ENCODE measurements around the gene PYCR2.
"Not testable (repeated sequence)": the region's sequence is repeated elsewhere in the genome, so short reads cannot be mapped to it uniquely, and the experiment has no call there.

The PYCR2 gene

DNA sequence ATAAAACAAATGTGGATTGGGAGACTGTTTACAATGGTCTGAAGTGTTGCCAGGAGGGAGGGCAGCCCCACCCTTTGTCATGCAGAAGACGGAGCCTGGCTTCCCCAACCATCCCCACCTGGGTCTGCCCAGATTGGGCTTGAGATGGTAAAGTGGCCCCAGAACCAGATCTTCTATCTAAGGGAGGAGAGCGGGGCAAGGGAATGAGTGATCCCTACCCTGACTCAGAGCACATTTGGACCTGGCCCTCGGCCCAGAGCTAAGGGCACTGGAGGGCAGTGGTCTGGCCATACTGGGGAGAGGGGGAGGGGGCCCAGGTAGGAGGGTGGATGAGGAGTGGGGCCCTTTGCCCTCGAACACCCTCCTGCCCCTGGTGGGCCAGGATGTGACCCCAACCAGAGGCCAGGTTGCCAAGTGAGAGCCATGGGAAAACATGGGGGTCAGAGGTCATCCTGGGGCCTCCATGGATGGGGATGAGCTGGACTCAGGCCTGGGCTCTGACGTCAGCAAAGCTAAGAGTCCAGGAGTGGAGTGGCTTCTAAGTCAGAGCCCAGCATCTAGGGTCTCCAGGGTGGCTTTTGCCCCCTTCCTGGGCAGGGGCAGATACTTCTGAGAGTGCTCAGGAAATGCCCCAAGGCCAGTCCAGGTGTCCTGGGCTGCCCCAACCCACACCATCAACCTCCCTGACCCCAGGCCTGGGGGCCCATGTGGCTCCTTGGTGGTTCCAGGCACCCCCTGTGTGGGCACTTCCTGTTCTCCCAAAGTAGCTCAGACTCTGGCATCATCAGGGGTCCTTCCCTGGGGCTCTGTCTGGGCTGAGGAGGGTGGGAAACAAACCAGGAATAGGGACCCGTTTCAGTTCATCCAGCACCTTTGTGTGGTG lies 33.5 kb downstream of the PYCR2 start:
- H3K4me3 ChIP-seq (ENCODE audit: control insufficient read depth, low read depth, low read length), result no peak overlapping the region
- TF ChIP-seq, protein P1, sequence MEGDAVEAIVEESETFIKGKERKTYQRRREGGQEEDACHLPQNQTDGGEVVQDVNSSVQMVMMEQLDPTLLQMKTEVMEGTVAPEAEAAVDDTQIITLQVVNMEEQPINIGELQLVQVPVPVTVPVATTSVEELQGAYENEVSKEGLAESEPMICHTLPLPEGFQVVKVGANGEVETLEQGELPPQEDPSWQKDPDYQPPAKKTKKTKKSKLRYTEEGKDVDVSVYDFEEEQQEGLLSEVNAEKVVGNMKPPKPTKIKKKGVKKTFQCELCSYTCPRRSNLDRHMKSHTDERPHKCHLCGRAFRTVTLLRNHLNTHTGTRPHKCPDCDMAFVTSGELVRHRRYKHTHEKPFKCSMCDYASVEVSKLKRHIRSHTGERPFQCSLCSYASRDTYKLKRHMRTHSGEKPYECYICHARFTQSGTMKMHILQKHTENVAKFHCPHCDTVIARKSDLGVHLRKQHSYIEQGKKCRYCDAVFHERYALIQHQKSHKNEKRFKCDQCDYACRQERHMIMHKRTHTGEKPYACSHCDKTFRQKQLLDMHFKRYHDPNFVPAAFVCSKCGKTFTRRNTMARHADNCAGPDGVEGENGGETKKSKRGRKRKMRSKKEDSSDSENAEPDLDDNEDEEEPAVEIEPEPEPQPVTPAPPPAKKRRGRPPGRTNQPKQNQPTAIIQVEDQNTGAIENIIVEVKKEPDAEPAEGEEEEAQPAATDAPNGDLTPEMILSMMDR (conservative IDR thresholded peaks at IDR 0.05; ENCODE audit: control insufficient read depth, insufficient read depth, low read depth, low read length), result no peak
- DNase-seq (ENCODE audit: low read depth), result peak; percentile 36

DNA sequence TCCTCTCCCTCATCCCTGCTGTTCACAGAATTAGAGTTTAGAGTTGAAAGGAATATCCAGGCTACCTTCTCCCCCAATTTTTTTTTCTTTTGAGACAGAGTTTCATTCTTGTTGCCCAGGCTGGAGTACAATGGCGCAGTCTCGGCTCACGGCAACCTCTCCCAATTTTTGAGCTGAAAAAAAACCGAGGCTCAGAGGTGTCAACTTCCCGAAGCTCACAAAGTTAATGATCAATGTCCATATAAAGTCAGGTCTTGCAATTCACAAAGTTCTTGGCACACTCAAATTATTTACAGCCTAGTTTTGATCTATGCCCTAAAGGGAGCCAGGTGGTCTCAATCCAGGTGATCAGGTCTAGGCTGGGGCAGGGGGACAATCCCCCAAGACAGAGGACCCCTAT lies 34.3 kb downstream of the PYCR2 start:
- DNase-seq (ENCODE audit: low read depth), result no peak
- H3K4me3 ChIP-seq (ENCODE audit: control insufficient read depth, low read depth, low read length), result no peak overlapping the region
- TF ChIP-seq, protein P1 (conservative IDR thresholded peaks at IDR 0.05; ENCODE audit: control insufficient read depth, insufficient read depth, low read depth, low read length), result no peak

DNA sequence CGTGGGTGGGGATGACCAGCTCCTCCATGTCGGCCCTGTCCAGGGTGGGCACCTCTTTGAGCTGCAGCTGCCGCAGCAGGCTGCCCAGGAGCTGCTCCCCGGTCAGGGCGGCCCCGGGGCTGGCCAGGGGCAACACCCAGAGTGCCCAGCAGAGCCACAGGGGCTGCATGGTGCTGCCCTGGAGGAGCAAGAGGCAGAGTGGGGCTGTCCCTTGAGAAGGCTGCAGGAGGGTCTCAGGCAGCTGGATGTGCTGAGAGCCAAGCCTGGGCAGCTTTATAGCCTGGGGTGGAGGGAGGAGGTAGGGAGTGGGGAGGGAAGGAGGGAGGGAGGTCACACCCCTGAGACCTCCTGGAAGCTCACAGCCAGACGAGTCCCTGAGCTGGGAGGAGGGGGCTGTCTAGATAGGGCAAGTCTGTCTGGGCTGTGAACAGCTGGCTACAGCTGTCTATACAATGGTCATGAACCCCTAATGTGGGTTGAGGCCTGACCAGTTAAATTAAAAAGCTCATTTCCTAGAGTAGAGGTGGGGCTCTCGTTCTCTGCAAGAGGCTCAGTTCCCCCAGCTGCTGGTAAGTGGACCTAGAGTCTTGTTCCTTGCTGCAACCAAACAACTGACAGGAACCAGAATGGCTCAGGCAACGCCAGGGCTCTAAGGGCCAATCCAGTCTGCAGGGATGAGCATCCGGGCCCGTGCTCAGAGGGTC lies 35.0 kb downstream of the PYCR2 start, which contains the start of gene LEFTY1:
TSS of gene LEFTY1 (minus strand) at position 249 of the 704 bp plus-strand sequence. CDS start at position 169, 80 bp downstream.
- no peak within 1 kb of the TSS for H3K4me3 ChIP-seq (ENCODE audit: control insufficient read depth, low read depth, low read length)
- TF ChIP-seq, protein P1 (conservative IDR thresholded peaks at IDR 0.05; ENCODE audit: control insufficient read depth, insufficient read depth, low read depth, low read length), result no peak
- no peak for DNase-seq (ENCODE audit: low read depth)

DNA sequence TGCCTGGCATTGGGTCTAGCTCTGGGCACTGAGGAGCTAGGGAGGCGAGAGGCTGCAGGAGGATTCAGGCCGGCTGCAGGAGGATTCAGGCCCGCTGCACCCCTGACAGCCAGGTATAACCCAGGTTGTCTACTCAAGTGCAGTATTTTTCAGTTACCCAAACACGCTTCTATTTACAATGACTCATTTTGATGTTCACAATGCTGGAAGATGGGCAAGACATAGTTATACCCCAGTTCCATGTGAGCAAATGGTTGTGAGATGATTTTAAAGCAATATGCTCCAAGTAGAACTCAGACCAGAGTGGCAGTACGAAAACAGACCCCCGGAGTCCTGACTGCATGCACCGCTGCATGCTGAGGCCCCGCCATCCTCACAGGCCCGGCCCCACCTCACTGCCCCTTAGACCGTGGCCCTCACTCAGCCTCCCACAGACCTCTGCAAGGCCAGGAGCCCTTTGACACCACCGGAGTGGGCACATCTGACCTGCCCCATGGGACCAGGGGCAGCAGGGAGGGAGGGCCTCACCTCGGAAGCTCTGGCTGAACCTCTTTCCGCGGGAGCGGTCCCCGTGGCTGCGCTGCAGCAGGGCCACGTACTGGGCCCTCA lies 35.7 kb downstream of the PYCR2 start:
- no peak for DNase-seq (ENCODE audit: low read depth)
- TF ChIP-seq, protein P1 (conservative IDR thresholded peaks at IDR 0.05; ENCODE audit: control insufficient read depth, insufficient read depth, low read depth, low read length), result no peak
- H3K4me3 ChIP-seq (ENCODE audit: control insufficient read depth, low read depth, low read length), result no peak overlapping the region

DNA sequence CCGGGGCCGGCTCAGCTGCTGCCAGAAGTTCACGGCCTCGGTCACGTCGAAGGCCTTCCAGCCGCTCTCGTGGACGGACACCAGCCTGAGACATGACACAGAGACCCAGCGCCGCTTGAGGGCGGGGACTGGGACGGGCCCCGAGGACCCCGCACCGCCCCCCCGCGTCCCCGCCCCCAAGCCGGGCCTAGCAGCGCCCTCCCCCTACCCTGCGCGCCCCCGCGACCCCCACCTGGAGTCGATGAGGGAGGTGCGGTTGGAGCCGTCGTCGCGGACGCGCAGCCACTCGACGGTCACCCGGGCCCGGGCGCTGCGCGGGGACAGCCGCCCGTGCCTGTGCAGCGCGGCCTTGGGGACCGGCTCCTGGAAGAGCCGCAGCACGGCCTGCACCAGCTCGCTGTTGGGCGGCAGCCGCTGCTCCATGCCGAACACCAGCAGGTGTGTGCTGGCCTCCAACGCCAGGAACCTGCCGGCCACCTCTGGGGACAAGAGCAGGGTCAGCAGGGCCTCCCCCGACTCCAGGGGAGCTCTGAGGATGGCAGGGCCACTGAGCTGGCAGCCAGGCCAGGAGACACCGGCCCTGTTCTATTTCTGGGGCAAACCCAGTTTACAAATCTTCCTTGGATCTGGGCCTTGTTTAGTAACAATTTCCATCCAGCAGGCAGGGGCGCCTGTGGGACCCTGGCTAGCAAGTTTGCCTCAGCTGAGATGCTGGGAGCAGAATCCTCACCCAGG lies 36.3 kb downstream of the PYCR2 start:
- H3K4me3 ChIP-seq (ENCODE audit: control insufficient read depth, low read depth, low read length); DNase-seq (ENCODE audit: low read depth): not testable (repeated sequence)

DNA sequence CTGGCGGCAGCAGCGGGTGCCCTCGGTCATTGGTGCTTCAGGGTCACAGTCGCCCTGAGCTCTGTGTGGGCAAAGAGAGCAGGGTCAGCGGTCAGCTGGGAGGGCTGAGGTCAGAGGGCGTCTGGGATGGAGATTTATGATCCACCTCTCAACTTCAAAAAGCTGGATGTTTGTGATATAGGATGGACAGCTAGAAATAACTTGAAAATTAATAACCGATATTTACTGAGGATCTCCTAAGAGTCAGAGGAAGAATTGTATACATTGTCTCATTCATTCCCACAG lies 37.1 kb downstream of the PYCR2 start:
- TF ChIP-seq, protein P1 (conservative IDR thresholded peaks at IDR 0.05; ENCODE audit: control insufficient read depth, insufficient read depth, low read depth, low read length), result no peak
- H3K4me3 ChIP-seq (ENCODE audit: control insufficient read depth, low read depth, low read length), result no peak overlapping the region
- no peak for DNase-seq (ENCODE audit: low read depth)

Measured in fibroblast of mammary gland (primary cell).